OCI-LY1 (cell line): Measurements from ENCODE around the gene PGBD5.

Experiments
- H2AFZ ChIP-seq: fragments of 200-600 bp; sonication (generic), shearing (Covaris generic); 2 replicates; pipeline ENCODE4 v1.6.0; 2014; ENCODE audit warnings: antibody characterized with exemption, mild to moderate bottlenecking, low read length
- H3F3A ChIP-seq: fragments of 200-600 bp; sonication (generic), shearing (Covaris generic); 2 replicates; pipeline ENCODE4 v1.6.0; 2014; ENCODE audit warnings: mild to moderate bottlenecking, antibody characterized with exemption, low read length, moderate library complexity; ENCODE audit not compliant: insufficient read depth
- H3K27ac ChIP-seq: fragments of 200-600 bp; sonication (generic); 2 replicates; pipeline ENCODE4 v1.5.1; 2014; ENCODE audit warnings: low read length, mixed run types, mild to moderate bottlenecking, low read depth; ENCODE audit not compliant: poor library complexity, severe bottlenecking
- H3K27me3 ChIP-seq: fragments of 200-600 bp; sonication (generic); 2 replicates; pipeline ENCODE4 v1.6.0; 2014; ENCODE audit warnings: antibody characterized with exemption, mild to moderate bottlenecking, low read length, moderate library complexity; ENCODE audit not compliant: insufficient read depth
- H3K36me3 ChIP-seq: fragments of 200-600 bp; sonication (generic); 2 replicates; pipeline ENCODE4 v1.6.1; 2014; ENCODE audit warnings: mild to moderate bottlenecking, antibody characterized with exemption, low read length, moderate library complexity, mixed read lengths; ENCODE audit not compliant: insufficient read depth
- H3K4me1 ChIP-seq: fragments of 200-600 bp; sonication (generic); 2 replicates; pipeline ENCODE4 v1.5.1; 2014; ENCODE audit warnings: mild to moderate bottlenecking, low read length, moderate library complexity; ENCODE audit not compliant: insufficient read depth, severe bottlenecking
- H3K4me2 ChIP-seq: fragments of 200-600 bp; sonication (generic), shearing (Covaris generic); 2 replicates; pipeline ENCODE4 v1.6.1; 2014; ENCODE audit warnings: low read length
- H3K4me3 ChIP-seq: fragments of 200-600 bp; sonication (generic); 2 replicates; pipeline ENCODE4 v1.5.1; 2014; ENCODE audit warnings: low read length, low read depth, mild to moderate bottlenecking, mixed read lengths; ENCODE audit not compliant: poor library complexity, severe bottlenecking
- H3K79me2 ChIP-seq: fragments of 200-600 bp; shearing (Covaris generic); 2 replicates; pipeline ENCODE4 v1.6.1; 2016; ENCODE audit warnings: mixed run types, low read length, mixed read lengths; ENCODE audit not compliant: insufficient read depth
- H3K9ac ChIP-seq: fragments of 200-600 bp; sonication (generic), shearing (Covaris generic); 2 replicates; pipeline ENCODE4 v1.6.1; 2014; ENCODE audit warnings: mild to moderate bottlenecking, low read length, mixed read lengths
- H3K9me2 ChIP-seq: fragments of 200-600 bp; sonication (generic), shearing (Covaris generic); 2 replicates; pipeline ENCODE4 v1.6.1; 2014; ENCODE audit warnings: low read depth, mild to moderate bottlenecking, low read length, mixed read lengths
- H3K9me3 ChIP-seq: fragments of 200-600 bp; shearing (Covaris generic); 2 replicates; pipeline ENCODE4 v1.6.1; 2014; ENCODE audit warnings: low read length, mixed read lengths
- H4K20me1 ChIP-seq: fragments of 200-600 bp; sonication (generic), shearing (Covaris generic); 2 replicates; pipeline ENCODE4 v1.6.0; 2016; ENCODE audit warnings: mild to moderate bottlenecking, low read length; ENCODE audit not compliant: insufficient read depth
- EZH2 ChIP-seq: fragments of 200-600 bp; sonication (generic), shearing (Covaris generic); IDR thresholded peaks from 2 replicates; pipeline ENCODE4 v1.8.0; 2017; ENCODE audit warnings: borderline replicate concordance, mixed run types, mild to moderate bottlenecking, antibody characterized with exemption, low read length, moderate library complexity, mixed read lengths
- TF ChIP-seq, protein P1 (sequence below): fragments of 200-600 bp; sonication (generic), shearing (Covaris generic); IDR thresholded peaks from 2 replicates; pipeline ENCODE4 v1.5.1; 2017; ENCODE audit warnings: mild to moderate bottlenecking, antibody characterized with exemption, low read length, moderate library complexity, mixed read lengths

PGBD5 gene

DNA sequence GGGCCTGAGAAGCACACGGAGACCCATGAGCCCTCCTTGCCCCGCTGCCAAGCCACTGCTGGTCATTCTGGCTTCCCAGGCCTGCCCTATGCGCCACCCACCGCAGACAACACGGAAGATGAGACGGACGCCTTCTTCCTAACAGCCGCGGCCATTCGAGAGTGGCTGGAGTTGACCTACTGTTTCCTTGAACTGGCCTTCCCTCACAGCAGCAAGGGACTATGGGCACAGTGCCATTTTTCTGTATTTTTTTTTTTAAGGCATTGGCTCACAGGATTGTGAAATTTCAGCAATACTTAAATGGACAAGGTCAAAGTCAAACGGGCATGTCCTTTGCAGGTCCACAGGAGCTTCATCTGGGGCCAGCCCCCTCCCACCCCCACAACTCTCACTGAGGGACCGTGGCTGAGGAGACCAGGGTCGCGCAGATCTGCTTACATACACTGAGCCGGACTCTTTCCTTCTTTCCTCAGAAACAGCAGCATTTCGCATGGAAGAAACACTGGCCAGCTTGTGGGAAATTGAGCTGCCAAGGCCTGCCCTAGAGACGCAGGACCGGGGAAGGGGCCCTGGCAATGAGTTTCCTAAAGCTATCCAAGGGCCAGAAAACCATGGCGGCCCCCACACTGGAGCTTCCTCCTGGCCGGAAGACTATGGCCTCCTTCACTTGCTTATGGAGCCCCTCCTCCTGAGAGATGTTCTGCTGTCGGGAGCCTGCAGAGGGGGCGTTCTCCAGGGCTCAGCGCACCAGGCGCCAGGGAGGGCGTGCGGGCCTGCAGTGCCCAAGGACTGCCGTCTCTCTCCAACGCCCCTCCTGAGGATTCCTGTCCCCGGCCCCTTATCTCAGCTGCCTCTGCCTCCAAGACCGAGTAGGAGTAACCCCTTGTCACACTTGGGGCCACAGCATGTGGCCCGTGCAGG, 98.9 kb downstream of the PGBD5 start:
- no peak overlapping the region for H3K4me2 ChIP-seq
- H3K9ac ChIP-seq = no peak overlapping the region
- no peaks in the 10 kb centered on the region for H3K36me3 ChIP-seq
- no peaks in the 10 kb centered on the region for H3K9me2 ChIP-seq
- no peaks in the 10 kb centered on the region for H3K9me3 ChIP-seq
- no peaks in the 10 kb centered on the region for H4K20me1 ChIP-seq
- H3F3A ChIP-seq = no peaks in the 10 kb centered on the region
- no peak overlapping the region for H3K4me3 ChIP-seq
- no peaks in the 10 kb centered on the region for H3K4me1 ChIP-seq
- no peaks in the 10 kb centered on the region for H3K79me2 ChIP-seq
- H2AFZ ChIP-seq = no peak overlapping the region
- no peak overlapping the region for H3K27ac ChIP-seq
- TF ChIP-seq EZH2 = no peak
- TF ChIP-seq, protein P1, sequence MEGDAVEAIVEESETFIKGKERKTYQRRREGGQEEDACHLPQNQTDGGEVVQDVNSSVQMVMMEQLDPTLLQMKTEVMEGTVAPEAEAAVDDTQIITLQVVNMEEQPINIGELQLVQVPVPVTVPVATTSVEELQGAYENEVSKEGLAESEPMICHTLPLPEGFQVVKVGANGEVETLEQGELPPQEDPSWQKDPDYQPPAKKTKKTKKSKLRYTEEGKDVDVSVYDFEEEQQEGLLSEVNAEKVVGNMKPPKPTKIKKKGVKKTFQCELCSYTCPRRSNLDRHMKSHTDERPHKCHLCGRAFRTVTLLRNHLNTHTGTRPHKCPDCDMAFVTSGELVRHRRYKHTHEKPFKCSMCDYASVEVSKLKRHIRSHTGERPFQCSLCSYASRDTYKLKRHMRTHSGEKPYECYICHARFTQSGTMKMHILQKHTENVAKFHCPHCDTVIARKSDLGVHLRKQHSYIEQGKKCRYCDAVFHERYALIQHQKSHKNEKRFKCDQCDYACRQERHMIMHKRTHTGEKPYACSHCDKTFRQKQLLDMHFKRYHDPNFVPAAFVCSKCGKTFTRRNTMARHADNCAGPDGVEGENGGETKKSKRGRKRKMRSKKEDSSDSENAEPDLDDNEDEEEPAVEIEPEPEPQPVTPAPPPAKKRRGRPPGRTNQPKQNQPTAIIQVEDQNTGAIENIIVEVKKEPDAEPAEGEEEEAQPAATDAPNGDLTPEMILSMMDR = no peak
- H3K27me3 ChIP-seq = 0 out of 2 replicates have a peak, but pooled peaks cover 5% of the 10 kb centered on the region

DNA sequence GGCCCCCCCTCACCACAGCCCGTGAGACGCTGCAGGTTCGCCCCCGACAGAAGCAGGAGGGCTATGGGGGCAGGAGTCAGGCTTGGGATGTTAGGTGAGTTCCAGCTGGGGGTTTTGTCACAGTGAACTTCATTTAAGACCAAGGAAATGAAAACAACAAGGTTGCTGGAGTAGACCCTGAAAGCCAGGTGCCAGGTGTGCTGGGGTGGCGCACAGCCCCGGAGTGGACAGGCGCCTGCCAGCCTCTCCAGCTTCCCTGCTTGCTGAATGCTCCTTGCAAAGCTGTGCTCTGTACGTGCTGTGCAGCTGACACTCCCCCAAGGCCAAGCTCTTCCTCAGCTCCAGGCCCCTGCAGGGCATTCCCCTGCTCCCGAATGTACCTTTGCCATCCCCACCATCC, 102.4 kb downstream of the PGBD5 start:
- TF ChIP-seq, protein P1 = no peak
- no peak for TF ChIP-seq EZH2
- Histone ChIP-seq H3K27me3 (0 out of 2 replicates have a peak, but pooled peaks cover 5% of the 10 kb centered on the region), H3K4me1 (no peaks in the 10 kb centered on the region)

DNA sequence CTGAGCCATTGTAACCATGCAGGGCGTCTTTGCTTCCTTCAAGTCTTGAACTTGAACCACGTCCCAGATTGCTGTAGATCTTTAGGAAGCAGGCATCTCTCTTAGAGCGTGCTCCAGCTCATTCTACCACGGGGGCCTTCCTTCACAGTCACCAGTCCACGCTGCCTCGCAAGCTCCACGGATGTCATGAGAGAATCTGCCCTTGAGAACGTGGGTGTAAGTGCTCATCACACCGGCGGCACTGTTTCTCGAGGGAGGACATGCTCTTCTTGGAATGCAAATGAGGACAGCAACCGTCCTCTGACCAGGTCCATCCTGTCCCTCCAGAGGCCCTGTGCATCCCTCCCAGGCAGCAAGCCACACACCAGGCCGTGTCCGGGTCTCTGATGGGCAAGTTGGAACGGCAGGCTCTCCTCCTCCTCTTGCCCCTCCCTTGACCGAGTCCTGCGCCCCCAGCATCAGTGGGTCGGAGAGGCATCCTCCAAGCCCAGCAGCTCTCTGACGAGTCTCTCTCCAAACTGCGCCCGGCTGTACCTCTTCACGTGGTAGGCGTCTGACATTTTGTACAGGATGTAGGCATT, 103.1 kb downstream of the PGBD5 start:
- Histone ChIP-seq H3K79me2 (no peaks in the 10 kb centered on the region), H3F3A (no peaks in the 10 kb centered on the region), H3K9ac (no peak overlapping the region), H3K4me3 (no peak overlapping the region), H3K9me3 (no peaks in the 10 kb centered on the region), H3K4me2 (no peak overlapping the region), H3K36me3 (no peaks in the 10 kb centered on the region), H2AFZ (no peak overlapping the region), H3K27ac (no peak overlapping the region), H4K20me1 (no peaks in the 10 kb centered on the region), H3K4me1 (no peaks in the 10 kb centered on the region), H3K27me3 (0 out of 2 replicates have a peak, but pooled peaks cover 5% of the 10 kb centered on the region), H3K9me2 (no peaks in the 10 kb centered on the region)
- no peak for TF ChIP-seq EZH2
- TF ChIP-seq, protein P1 = no peak

More for the DNA sequence above, 102.4 kb downstream of the PGBD5 start:
- no peaks in the 10 kb centered on the region for H4K20me1 ChIP-seq
- H3K4me2 ChIP-seq = no peak overlapping the region
- H2AFZ ChIP-seq = no peak overlapping the region
- H3K4me3 ChIP-seq = no peak overlapping the region
- H3K27ac ChIP-seq = no peak overlapping the region
- no peak overlapping the region for H3K9ac ChIP-seq
- H3K36me3 ChIP-seq = no peaks in the 10 kb centered on the region
- H3K9me2 ChIP-seq = no peaks in the 10 kb centered on the region
- H3K79me2 ChIP-seq = no peaks in the 10 kb centered on the region
- H3K9me3 ChIP-seq = no peaks in the 10 kb centered on the region
- H3F3A ChIP-seq = no peaks in the 10 kb centered on the region
